ENCODE results near the gene XAF1. TPM values are rescaled to one million over a fixed set of nuclear protein-coding genes. Genes with fewer than 3 reads are reported as not detected.

Gene XAF1
- polyA plus RNA-seq (2013, experiment 1 of 2), result not detected
- polyA plus RNA-seq (2013, experiment 2 of 2), result 0.44 TPM

DNA sequence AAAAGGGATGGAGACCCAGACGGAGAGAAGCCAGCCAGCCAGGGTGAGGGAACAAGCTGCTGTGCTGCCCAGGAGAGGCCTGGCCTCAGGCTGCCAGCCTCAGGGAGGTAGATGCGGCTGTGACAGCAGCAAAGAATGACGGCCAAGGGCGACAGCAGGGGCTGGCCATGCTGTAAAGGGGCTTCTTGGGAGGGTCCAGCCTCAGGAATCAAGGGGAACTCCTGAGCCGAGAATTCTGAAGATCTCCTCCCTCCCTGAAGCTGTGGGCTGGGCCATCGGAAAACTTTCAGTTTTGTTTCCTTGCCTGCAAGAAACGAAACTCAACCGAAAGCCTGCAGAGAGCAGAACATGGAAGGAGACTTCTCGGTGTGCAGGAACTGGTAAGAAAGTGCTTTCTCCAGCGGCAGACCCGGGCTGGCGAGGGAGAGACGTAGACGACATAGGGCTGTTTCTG, at the start of gene XAF1:
Gene XAF1 (plus strand): TSS at position 316 of the 454 bp plus-strand sequence. CDS start 33 bp downstream, at position 349.
- no peak within 1 kb of the TSS for H3K9ac ChIP-seq (ENCODE audit: low read depth, low read length)
- 75% methylated on average over 14 of the region's 14 CpGs for WGBS
- H3K27ac ChIP-seq (ENCODE audit: low read depth, low read length), result no peak within 1 kb of the TSS
- H3K36me3 ChIP-seq (ENCODE audit: insufficient read depth, low read length), result no peaks in the 10 kb centered on the region
- H3K9me3 ChIP-seq (ENCODE audit: insufficient read depth, low read depth, low read length), result no peaks in the 10 kb centered on the region
- H3K27me3 ChIP-seq (ENCODE audit: insufficient read depth, low read length), result no peaks in the 10 kb centered on the region
- H3K4me3 ChIP-seq (ENCODE audit: low read length), result no peak within 1 kb of the TSS
- H3K4me1 ChIP-seq (ENCODE audit: insufficient read depth, low read length), result peaks cover 24% of the 10 kb centered on the region

- H3K36me3 ChIP-seq (ENCODE audit: insufficient read depth, low read length), result no peaks in the 10 kb centered on the region
- H3K27me3 ChIP-seq (ENCODE audit: insufficient read depth, low read length), result peaks cover 4% of the 10 kb centered on the region; the same call in 1 of the 2 replicates
- no peak overlapping the region for H3K9ac ChIP-seq (ENCODE audit: low read depth, low read length)
- no peaks in the 10 kb centered on the region for H3K9me3 ChIP-seq (ENCODE audit: insufficient read depth, low read depth, low read length)
- H3K27ac ChIP-seq (ENCODE audit: low read depth, low read length), result no peak overlapping the region
- WGBS, result 93% methylated on average over 14 of the region's 14 CpGs
- H3K4me1 ChIP-seq (ENCODE audit: insufficient read depth, low read length), result no peaks in the 10 kb centered on the region
- no peak overlapping the region for H3K4me3 ChIP-seq (ENCODE audit: low read length)
These were observed 49.3 kb upstream of the XAF1 start for GRCh38 chr17:6706499-6706898.

- H3K36me3 ChIP-seq (ENCODE audit: insufficient read depth, low read length), result no peaks in the 10 kb centered on the region
- H3K27me3 ChIP-seq (ENCODE audit: insufficient read depth, low read length), result peaks cover 9% of the 10 kb centered on the region
- no peaks in the 10 kb centered on the region for H3K9me3 ChIP-seq (ENCODE audit: insufficient read depth, low read depth, low read length)
- WGBS, result 83% methylated on average over 8 of the region's 8 CpGs
- H3K9ac ChIP-seq (ENCODE audit: low read depth, low read length), result no peak overlapping the region
- no peak overlapping the region for H3K27ac ChIP-seq (ENCODE audit: low read depth, low read length)
- no peak overlapping the region for H3K4me3 ChIP-seq (ENCODE audit: low read length)
- no peaks in the 10 kb centered on the region for H3K4me1 ChIP-seq (ENCODE audit: insufficient read depth, low read length)
These were observed 48.9 kb upstream of the XAF1 start for GRCh38 chr17:6706996-6707395.

- H3K4me3 ChIP-seq (ENCODE audit: low read length), result no peak overlapping the region
- peaks cover 23% of the 10 kb centered on the region for H3K27me3 ChIP-seq (ENCODE audit: insufficient read depth, low read length)
- no peak overlapping the region for H3K9ac ChIP-seq (ENCODE audit: low read depth, low read length)
- WGBS, result 88% methylated on average over 12 of the region's 12 CpGs
- no peaks in the 10 kb centered on the region for H3K9me3 ChIP-seq (ENCODE audit: insufficient read depth, low read depth, low read length)
- peaks cover 3% of the 10 kb centered on the region; the same call in 1 of the 2 replicates for H3K4me1 ChIP-seq (ENCODE audit: insufficient read depth, low read length)
- no peak overlapping the region for H3K27ac ChIP-seq (ENCODE audit: low read depth, low read length)
- H3K36me3 ChIP-seq (ENCODE audit: insufficient read depth, low read length), result no peaks in the 10 kb centered on the region
These were observed 47.4 kb upstream of the XAF1 start for GRCh38 chr17:6708357-6708961.

DNA sequence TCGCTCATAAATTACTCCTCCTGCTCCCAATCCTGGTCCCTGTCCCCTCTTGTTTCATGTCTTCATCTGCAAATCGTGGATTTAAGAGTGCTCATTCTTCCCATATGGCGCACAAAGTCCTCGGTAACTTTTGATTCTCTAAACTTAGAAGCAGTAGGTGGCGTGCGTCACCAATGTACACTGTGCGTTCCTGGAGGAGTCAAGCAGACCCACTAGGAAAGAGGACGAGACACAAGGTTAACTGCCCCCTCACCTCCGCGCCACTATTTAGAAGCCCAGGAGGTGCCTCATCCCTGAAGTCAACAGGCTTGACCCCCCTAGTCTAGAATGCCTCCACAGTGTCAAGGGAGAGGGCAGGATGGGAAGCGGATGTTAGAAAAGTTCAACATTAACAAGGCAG, 45.5 kb upstream of the XAF1 start:
- 94% methylated on average over 11 of the region's 11 CpGs for WGBS
- H3K9ac ChIP-seq (ENCODE audit: low read depth, low read length), result no peak overlapping the region
- H3K4me3 ChIP-seq (ENCODE audit: low read length), result no peak overlapping the region
- no peak overlapping the region for H3K27ac ChIP-seq (ENCODE audit: low read depth, low read length)
- H3K4me1 ChIP-seq (ENCODE audit: insufficient read depth, low read length), result peaks cover 3% of the 10 kb centered on the region; the same call in 1 of the 2 replicates
- H3K36me3 ChIP-seq (ENCODE audit: insufficient read depth, low read length), result no peaks in the 10 kb centered on the region
- no peaks in the 10 kb centered on the region for H3K9me3 ChIP-seq (ENCODE audit: insufficient read depth, low read depth, low read length)
- H3K27me3 ChIP-seq (ENCODE audit: insufficient read depth, low read length), result peaks cover 40% of the 10 kb centered on the region

DNA sequence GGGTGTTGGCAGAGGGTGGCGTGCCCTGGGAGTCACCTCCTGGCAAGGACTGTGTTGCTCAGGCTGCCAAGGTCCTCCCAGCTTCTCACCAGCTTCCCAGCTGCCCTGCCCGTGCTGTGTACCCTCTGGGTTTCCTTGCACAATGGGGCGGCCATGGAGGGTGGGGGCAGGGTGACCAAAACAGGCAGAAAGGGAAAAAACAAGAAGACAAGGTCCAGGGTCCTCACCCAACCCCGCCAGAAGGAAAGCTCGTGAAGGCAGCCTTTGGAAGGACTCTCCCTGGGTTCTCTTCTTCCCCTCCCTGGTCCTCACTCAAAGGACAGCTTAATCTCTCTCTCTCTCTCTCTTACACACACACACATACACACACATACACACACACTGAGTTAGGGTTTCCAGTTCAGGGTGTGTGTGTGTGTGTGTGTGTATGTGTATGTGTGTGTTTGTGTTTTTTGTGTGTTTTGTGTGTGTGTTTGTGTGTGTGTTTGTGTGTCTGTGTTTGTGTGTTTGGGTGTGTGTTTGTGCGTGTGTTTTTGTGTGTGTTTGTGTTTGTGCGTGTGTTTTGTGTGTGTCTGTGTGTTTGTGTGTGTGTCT, 44.7 kb upstream of the XAF1 start:
- WGBS, result 77% methylated on average over 7 of the region's 7 CpGs
- Histone ChIP-seq H3K9ac (ENCODE audit: low read depth, low read length) (no peak overlapping the region), H3K27ac (ENCODE audit: low read depth, low read length) (no peak overlapping the region)

GRCh38 chr17:6711681-6712057, 44.2 kb upstream of the XAF1 start:
- Histone ChIP-seq H3K4me3 (ENCODE audit: low read length) (no peak overlapping the region), H3K27me3 (ENCODE audit: insufficient read depth, low read length) (peaks cover 40% of the 10 kb centered on the region), H3K9me3 (ENCODE audit: insufficient read depth, low read depth, low read length) (no peaks in the 10 kb centered on the region), H3K36me3 (ENCODE audit: insufficient read depth, low read length) (no peaks in the 10 kb centered on the region), H3K9ac (ENCODE audit: low read depth, low read length) (no peak overlapping the region), H3K27ac (ENCODE audit: low read depth, low read length) (no peak overlapping the region), H3K4me1 (ENCODE audit: insufficient read depth, low read length) (peaks cover 3% of the 10 kb centered on the region; the same call in 1 of the 2 replicates)
- WGBS, result 82% methylated on average over 2 of the region's 2 CpGs

More for the DNA sequence above, 44.7 kb upstream of the XAF1 start:
- H3K4me3 ChIP-seq (ENCODE audit: low read length), result no peak overlapping the region
- H3K4me1 ChIP-seq (ENCODE audit: insufficient read depth, low read length), result peaks cover 3% of the 10 kb centered on the region; the same call in 1 of the 2 replicates
- H3K9me3 ChIP-seq (ENCODE audit: insufficient read depth, low read depth, low read length), result no peaks in the 10 kb centered on the region
- H3K27me3 ChIP-seq (ENCODE audit: insufficient read depth, low read length), result peaks cover 40% of the 10 kb centered on the region
- no peaks in the 10 kb centered on the region for H3K36me3 ChIP-seq (ENCODE audit: insufficient read depth, low read length)

DNA sequence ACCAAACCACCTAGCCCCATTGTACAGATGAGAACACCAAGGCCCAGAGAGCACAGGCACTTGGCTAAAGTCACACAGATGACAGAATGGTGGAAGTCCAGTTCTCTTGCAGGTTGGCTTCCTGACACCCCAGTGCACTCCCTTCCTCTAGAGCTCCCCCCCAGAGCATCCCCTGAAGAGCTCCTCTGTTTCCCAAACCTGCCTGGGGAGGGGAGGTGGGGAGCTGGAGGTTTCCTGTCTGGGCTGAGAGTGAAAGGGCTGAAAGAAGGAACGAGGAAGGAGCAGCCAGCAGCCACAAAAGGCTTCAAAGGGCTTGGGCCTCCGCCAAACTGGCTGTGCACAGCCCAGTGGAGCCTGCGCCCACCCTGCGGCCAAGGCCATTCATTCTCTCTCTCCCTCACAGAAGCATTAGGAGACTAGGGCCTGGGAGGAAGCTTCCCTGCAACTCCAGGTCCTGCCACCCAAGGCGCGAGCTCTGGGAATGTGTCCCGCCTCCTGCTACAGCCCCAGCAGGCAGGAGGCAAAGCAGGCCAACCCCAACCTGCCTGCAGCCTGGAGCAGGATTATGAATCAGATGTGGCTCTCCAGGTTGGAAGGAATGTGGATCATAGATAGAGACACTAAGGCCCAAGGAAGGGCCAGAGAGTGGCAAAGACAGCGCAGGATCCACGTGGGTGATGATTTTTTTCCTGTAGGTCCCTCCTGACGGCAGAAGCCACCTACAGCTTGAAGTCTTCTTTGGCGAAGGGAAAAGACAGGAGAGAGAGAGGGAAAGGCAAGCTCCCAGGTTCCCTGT, 43.6 kb upstream of the XAF1 start:
- Histone ChIP-seq H3K4me3 (ENCODE audit: low read length) (peak overlapping the region; percentile 63), H3K9me3 (ENCODE audit: insufficient read depth, low read depth, low read length) (no peaks in the 10 kb centered on the region), H3K27ac (ENCODE audit: low read depth, low read length) (no peak overlapping the region), H3K36me3 (ENCODE audit: insufficient read depth, low read length) (no peaks in the 10 kb centered on the region), H3K9ac (ENCODE audit: low read depth, low read length) (no peak overlapping the region), H3K4me1 (ENCODE audit: insufficient read depth, low read length) (peaks cover 3% of the 10 kb centered on the region; the same call in 1 of the 2 replicates), H3K27me3 (ENCODE audit: insufficient read depth, low read length) (peaks cover 40% of the 10 kb centered on the region)
- WGBS, result 40% methylated on average over 11 of the region's 11 CpGs

GRCh38 chr17:6712854-6713129, 43.1 kb upstream of the XAF1 start:
- Histone ChIP-seq H3K9ac (ENCODE audit: low read depth, low read length) (peak overlapping the region; percentile 24; the same call in 1 of the 2 replicates), H3K9me3 (ENCODE audit: insufficient read depth, low read depth, low read length) (0 out of 2 replicates have a peak, but pooled peaks cover 3% of the 10 kb centered on the region), H3K27me3 (ENCODE audit: insufficient read depth, low read length) (peaks cover 40% of the 10 kb centered on the region), H3K27ac (ENCODE audit: low read depth, low read length) (no peak overlapping the region), H3K36me3 (ENCODE audit: insufficient read depth, low read length) (no peaks in the 10 kb centered on the region), H3K4me1 (ENCODE audit: insufficient read depth, low read length) (peaks cover 3% of the 10 kb centered on the region; the same call in 1 of the 2 replicates), H3K4me3 (ENCODE audit: low read length) (peak overlapping the region; percentile 63)
- 30% methylated on average over 14 of the region's 14 CpGs for WGBS

- H3K4me3 ChIP-seq (ENCODE audit: low read length), result peak within 1 kb of the TSS; percentile 63
- peaks cover 3% of the 10 kb centered on the region; the same call in 1 of the 2 replicates for H3K4me1 ChIP-seq (ENCODE audit: insufficient read depth, low read length)
- WGBS, result 1% methylated on average over 71 of the region's 71 CpGs
- no peaks in the 10 kb centered on the region for H3K36me3 ChIP-seq (ENCODE audit: insufficient read depth, low read length)
- no peak within 1 kb of the TSS for H3K27ac ChIP-seq (ENCODE audit: low read depth, low read length)
- H3K27me3 ChIP-seq (ENCODE audit: insufficient read depth, low read length), result peaks cover 40% of the 10 kb centered on the region
- 0 out of 2 replicates have a peak, but pooled peaks cover 3% of the 10 kb centered on the region for H3K9me3 ChIP-seq (ENCODE audit: insufficient read depth, low read depth, low read length)
- H3K9ac ChIP-seq (ENCODE audit: low read depth, low read length), result peak within 1 kb of the TSS; percentile 47
These were observed 42.5 kb upstream of the XAF1 start, which contains the start of gene SLC13A5 for GRCh38 chr17:6713130-6713917. SLC13A5 (minus strand) TSS chr17:6713369; CDS start chr17:6713333, 36 bp downstream.
